ENCODE results near the gene ABLIM1. TPM values are rescaled to one million over a fixed set of nuclear protein-coding genes. Genes with fewer than 3 reads are reported as not detected.

ABLIM1 gene
- total and polyA plus RNA-seq, 2 experiments from 2014 or later = 21.9 to 45.1 TPM

DNA sequence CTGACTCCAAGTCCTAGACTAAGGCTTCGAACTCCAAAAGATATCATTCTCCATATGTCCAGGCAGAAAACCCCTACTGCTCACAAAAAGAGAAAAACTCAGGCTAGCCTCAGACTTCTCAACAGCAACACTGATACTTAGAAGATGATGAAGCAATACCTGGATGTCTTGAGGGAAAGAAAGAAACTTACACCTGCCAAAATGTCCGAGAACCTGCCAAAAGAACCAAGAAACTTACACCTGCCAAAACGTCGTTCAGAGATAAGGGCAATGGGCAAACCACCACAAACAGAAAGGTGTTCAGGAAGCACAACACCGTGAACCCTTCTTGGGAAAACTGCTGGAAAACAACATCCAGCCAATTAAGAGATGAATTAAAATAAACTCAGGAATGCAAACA, 15.3 kb downstream of the ABLIM1 start:
- Mint-ChIP-seq H3K4me3 (no peak overlapping the region), H3K27ac (no peak overlapping the region), H3K4me1 (no peaks in the 10 kb centered on the region), H3K36me3 (ENCODE audit: low read depth) (no peaks in the 10 kb centered on the region), H3K27me3 (ENCODE audit: insufficient read depth, low read depth, poor library complexity) (no peaks in the 10 kb centered on the region), H3K9me3 (no peaks in the 10 kb centered on the region)
- TF ChIP-seq, protein P1, sequence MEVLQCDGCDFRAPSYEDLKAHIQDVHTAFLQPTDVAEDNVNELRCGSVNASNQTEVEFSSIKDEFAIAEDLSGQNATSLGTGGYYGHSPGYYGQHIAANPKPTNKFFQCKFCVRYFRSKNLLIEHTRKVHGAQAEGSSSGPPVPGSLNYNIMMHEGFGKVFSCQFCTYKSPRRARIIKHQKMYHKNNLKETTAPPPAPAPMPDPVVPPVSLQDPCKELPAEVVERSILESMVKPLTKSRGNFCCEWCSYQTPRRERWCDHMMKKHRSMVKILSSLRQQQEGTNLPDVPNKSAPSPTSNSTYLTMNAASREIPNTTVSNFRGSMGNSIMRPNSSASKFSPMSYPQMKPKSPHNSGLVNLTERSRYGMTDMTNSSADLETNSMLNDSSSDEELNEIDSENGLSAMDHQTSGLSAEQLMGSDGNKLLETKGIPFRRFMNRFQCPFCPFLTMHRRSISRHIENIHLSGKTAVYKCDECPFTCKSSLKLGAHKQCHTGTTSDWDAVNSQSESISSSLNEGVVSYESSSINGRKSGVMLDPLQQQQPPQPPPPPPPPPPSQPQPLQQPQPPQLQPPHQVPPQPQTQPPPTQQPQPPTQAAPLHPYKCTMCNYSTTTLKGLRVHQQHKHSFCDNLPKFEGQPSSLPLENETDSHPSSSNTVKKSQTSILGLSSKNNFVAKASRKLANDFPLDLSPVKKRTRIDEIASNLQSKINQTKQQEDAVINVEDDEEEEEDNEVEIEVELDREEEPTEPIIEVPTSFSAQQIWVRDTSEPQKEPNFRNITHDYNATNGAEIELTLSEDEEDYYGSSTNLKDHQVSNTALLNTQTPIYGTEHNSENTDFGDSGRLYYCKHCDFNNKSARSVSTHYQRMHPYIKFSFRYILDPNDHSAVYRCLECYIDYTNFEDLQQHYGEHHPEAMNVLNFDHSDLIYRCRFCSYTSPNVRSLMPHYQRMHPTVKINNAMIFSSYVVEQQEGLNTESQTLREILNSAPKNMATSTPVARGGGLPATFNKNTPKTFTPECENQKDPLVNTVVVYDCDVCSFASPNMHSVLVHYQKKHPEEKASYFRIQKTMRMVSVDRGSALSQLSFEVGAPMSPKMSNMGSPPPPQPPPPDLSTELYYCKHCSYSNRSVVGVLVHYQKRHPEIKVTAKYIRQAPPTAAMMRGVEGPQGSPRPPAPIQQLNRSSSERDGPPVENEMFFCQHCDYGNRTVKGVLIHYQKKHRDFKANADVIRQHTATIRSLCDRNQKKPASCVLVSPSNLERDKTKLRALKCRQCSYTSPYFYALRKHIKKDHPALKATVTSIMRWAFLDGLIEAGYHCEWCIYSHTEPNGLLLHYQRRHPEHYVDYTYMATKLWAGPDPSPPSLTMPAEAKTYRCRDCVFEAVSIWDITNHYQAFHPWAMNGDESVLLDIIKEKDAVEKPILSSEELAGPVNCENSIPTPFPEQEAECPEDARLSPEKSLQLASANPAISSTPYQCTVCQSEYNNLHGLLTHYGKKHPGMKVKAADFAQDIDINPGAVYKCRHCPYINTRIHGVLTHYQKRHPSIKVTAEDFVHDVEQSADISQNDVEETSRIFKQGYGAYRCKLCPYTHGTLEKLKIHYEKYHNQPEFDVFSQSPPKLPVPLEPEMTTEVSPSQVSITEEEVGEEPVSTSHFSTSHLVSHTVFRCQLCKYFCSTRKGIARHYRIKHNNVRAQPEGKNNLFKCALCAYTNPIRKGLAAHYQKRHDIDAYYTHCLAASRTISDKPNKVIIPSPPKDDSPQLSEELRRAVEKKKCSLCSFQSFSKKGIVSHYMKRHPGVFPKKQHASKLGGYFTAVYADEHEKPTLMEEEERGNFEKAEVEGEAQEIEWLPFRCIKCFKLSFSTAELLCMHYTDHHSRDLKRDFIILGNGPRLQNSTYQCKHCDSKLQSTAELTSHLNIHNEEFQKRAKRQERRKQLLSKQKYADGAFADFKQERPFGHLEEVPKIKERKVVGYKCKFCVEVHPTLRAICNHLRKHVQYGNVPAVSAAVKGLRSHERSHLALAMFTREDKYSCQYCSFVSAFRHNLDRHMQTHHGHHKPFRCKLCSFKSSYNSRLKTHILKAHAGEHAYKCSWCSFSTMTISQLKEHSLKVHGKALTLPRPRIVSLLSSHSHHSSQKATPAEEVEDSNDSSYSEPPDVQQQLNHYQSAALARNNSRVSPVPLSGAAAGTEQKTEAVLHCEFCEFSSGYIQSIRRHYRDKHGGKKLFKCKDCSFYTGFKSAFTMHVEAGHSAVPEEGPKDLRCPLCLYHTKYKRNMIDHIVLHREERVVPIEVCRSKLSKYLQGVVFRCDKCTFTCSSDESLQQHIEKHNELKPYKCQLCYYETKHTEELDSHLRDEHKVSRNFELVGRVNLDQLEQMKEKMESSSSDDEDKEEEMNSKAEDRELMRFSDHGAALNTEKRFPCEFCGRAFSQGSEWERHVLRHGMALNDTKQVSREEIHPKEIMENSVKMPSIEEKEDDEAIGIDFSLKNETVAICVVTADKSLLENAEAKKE (CRISPR knock-in tag; IDR thresholded peaks at IDR 0.05) = no peak
- TF ChIP-seq, protein P2, sequence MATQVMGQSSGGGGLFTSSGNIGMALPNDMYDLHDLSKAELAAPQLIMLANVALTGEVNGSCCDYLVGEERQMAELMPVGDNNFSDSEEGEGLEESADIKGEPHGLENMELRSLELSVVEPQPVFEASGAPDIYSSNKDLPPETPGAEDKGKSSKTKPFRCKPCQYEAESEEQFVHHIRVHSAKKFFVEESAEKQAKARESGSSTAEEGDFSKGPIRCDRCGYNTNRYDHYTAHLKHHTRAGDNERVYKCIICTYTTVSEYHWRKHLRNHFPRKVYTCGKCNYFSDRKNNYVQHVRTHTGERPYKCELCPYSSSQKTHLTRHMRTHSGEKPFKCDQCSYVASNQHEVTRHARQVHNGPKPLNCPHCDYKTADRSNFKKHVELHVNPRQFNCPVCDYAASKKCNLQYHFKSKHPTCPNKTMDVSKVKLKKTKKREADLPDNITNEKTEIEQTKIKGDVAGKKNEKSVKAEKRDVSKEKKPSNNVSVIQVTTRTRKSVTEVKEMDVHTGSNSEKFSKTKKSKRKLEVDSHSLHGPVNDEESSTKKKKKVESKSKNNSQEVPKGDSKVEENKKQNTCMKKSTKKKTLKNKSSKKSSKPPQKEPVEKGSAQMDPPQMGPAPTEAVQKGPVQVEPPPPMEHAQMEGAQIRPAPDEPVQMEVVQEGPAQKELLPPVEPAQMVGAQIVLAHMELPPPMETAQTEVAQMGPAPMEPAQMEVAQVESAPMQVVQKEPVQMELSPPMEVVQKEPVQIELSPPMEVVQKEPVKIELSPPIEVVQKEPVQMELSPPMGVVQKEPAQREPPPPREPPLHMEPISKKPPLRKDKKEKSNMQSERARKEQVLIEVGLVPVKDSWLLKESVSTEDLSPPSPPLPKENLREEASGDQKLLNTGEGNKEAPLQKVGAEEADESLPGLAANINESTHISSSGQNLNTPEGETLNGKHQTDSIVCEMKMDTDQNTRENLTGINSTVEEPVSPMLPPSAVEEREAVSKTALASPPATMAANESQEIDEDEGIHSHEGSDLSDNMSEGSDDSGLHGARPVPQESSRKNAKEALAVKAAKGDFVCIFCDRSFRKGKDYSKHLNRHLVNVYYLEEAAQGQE (IDR thresholded peaks at IDR 0.05; ENCODE audit: unreplicated experiment) = no peak
- TF ChIP-seq, protein P3, sequence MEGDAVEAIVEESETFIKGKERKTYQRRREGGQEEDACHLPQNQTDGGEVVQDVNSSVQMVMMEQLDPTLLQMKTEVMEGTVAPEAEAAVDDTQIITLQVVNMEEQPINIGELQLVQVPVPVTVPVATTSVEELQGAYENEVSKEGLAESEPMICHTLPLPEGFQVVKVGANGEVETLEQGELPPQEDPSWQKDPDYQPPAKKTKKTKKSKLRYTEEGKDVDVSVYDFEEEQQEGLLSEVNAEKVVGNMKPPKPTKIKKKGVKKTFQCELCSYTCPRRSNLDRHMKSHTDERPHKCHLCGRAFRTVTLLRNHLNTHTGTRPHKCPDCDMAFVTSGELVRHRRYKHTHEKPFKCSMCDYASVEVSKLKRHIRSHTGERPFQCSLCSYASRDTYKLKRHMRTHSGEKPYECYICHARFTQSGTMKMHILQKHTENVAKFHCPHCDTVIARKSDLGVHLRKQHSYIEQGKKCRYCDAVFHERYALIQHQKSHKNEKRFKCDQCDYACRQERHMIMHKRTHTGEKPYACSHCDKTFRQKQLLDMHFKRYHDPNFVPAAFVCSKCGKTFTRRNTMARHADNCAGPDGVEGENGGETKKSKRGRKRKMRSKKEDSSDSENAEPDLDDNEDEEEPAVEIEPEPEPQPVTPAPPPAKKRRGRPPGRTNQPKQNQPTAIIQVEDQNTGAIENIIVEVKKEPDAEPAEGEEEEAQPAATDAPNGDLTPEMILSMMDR (conservative IDR thresholded peaks at IDR 0.05; ENCODE audit: low read depth in 2 of 2) = no peak
- no peak for TF ChIP-seq POLR2AphosphoS5 (IDR thresholded peaks at IDR 0.05; ENCODE audit: low read depth)
- no peak for TF ChIP-seq ZNF331 (CRISPR knock-in tag; IDR thresholded peaks at IDR 0.05; ENCODE audit: low read depth)
- no peak for TF ChIP-seq CREB1 (CRISPR knock-in tag; IDR thresholded peaks at IDR 0.05; ENCODE audit: low read depth)
- TF ChIP-seq EZH2 (IDR thresholded peaks at IDR 0.05; ENCODE audit: low read depth, unreplicated experiment) = no peak
- no peak for TF ChIP-seq NANOG (IDR thresholded peaks at IDR 0.05; ENCODE audit: borderline replicate concordance)
- no peak for TF ChIP-seq ZNF114 (CRISPR knock-in tag; IDR thresholded peaks at IDR 0.05)
- no peak for TF ChIP-seq STAT1 (IDR thresholded peaks at IDR 0.05; ENCODE audit: unreplicated experiment)
- no peak for TF ChIP-seq EZH2phosphoT487 (IDR thresholded peaks at IDR 0.05; ENCODE audit: unreplicated experiment)
- TF ChIP-seq JUNB (IDR thresholded peaks at IDR 0.05; ENCODE audit: unreplicated experiment) = no peak
- no peak overlapping the region for H3K27ac ChIP-seq (ENCODE audit: low read depth)
- H3K4me3 ChIP-seq = no peak overlapping the region
- H3K9me2 ChIP-seq (ENCODE audit: insufficient read depth) = no peaks in the 10 kb centered on the region
- no peaks in the 10 kb centered on the region for H3K36me3 ChIP-seq (ENCODE audit: insufficient read depth)
- no peak for ATAC-seq
- H3F3A ChIP-seq (replicated peaks; ENCODE audit: low read depth) = no peaks in the 10 kb centered on the region
- no peaks in the 10 kb centered on the region for H3K27me3 ChIP-seq (ENCODE audit: insufficient read depth)
- no peak overlapping the region for H3K4me2 ChIP-seq
- no peak overlapping the region for H2AFZ ChIP-seq
- H4K20me1 ChIP-seq (replicated peaks; ENCODE audit: insufficient read depth) = no peaks in the 10 kb centered on the region
- no peak for DNase-seq (ENCODE audit: low spot score)
- peaks cover 3% of the 10 kb centered on the region; the same call in 1 of the 2 replicates for H3K4me1 ChIP-seq (ENCODE audit: insufficient read depth)
- no peaks in the 10 kb centered on the region for H3K79me2 ChIP-seq (replicated peaks; ENCODE audit: insufficient read depth)
